D721Med (cell line): Measurements from ENCODE around the gene PRLHR.
"Not testable (repeated sequence)": the region's sequence is repeated elsewhere in the genome, so short reads cannot be mapped to it uniquely, and the experiment has no call there.

ENCODE experiments used
- DNase-seq: peaks from one replicate; pipeline ENCODE4 v3.0.0; 2011; ENCODE audit warnings: low spot score; ENCODE audit not compliant: insufficient read length
- FAIRE-seq: peaks from 2 replicates; lab custom pipeline; 2011; peaks lifted over from hg19 to GRCh38; lab: Jason Lieb, UNC
- CTCF ChIP-seq: IDR thresholded peaks from 2 replicates; pipeline ENCODE4 v1.5.1; 2012; ENCODE audit warnings: mild to moderate bottlenecking, control low read depth; ENCODE audit not compliant: insufficient read depth; ENCODE audit errors: missing control alignments

Gene PRLHR

GRCh38 chr10:118628397-118628796 is 32.9 kb upstream of the PRLHR start:
- no peak for TF ChIP-seq CTCF
- no peak for FAIRE-seq
- no peak for DNase-seq

GRCh38 chr10:118626953-118627352 is 31.5 kb upstream of the PRLHR start:
- FAIRE-seq, result no peak
- TF ChIP-seq CTCF, result no peak
- no peak for DNase-seq

GRCh38 chr10:118625504-118625903 is 30.1 kb upstream of the PRLHR start:
- FAIRE-seq (no peak), DNase-seq (no peak)
- TF ChIP-seq CTCF, result no peak

- no peak for DNase-seq
- no peak for FAIRE-seq
- no peak for TF ChIP-seq CTCF
Measured at GRCh38 chr10:118624747-118625146, 29.3 kb upstream of the PRLHR start.

GRCh38 chr10:118621304-118621942 is 26.0 kb upstream of the PRLHR start:
- no peak for DNase-seq
- FAIRE-seq, result no peak
- no peak for TF ChIP-seq CTCF

- DNase-seq, FAIRE-seq: not testable (repeated sequence)
Measured at GRCh38 chr10:118613863-118614262, 18.4 kb upstream of the PRLHR start.

GRCh38 chr10:118610577-118610976 is 15.1 kb upstream of the PRLHR start:
- DNase-seq (no peak), FAIRE-seq (no peak)
- TF ChIP-seq CTCF, result no peak
